PC-9 (cell line): ENCODE data around the gene BCL11B.

Experiments used
- CTCF ChIP-seq: fragments of 200-600 bp; sonication (generic); conservative IDR thresholded peaks from 2 replicates; pipeline ENCODE4 v1.6.1; 2017; ENCODE audit warnings: mixed run types, antibody characterized with exemption, mild to moderate bottlenecking, moderate library complexity
- EZH2 ChIP-seq: fragments of 200-600 bp; sonication (generic); IDR thresholded peaks from 2 replicates; pipeline ENCODE4 v1.8.0; 2017; ENCODE audit warnings: antibody characterized with exemption, low read depth

GRCh38 chr14:99209409-99209808, 62.6 kb downstream of the BCL11B start:
- TF ChIP-seq CTCF (no peak), EZH2 (no peak)
